HG03039 (cell line): ENCODE results near the gene ALDH2.
"Not testable (repeated sequence)": the region's sequence is repeated elsewhere in the genome, so short reads cannot be mapped to it uniquely, and the experiment has no call there.

ENCODE experiments used
- ATAC-seq: cut with Tn5 transposase; IDR thresholded peaks from one replicate; pipeline ENCODE4 v1.9.1; 2021; ENCODE audit warnings: mild to moderate bottlenecking, moderate library complexity; ENCODE audit not compliant: unreplicated experiment

The ALDH2 gene

GRCh38 chr12:111766608-111767361 is at the start of gene ALDH2:
Gene ALDH2, plus strand, starts transcription at chr12:111766933. Its CDS starts 50 bp downstream, at chr12:111766983.
- no peak for ATAC-seq

GRCh38 chr12:111719316-111719715 is 47.4 kb upstream of the ALDH2 start:
- not testable (repeated sequence) for ATAC-seq

GRCh38 chr12:111720457-111720856 is 46.3 kb upstream of the ALDH2 start:
- no peak for ATAC-seq

- ATAC-seq, result not testable (repeated sequence)
Measured at GRCh38 chr12:111723646-111724360, 42.9 kb upstream of the ALDH2 start.

GRCh38 chr12:111728795-111729194 is 37.9 kb upstream of the ALDH2 start:
- ATAC-seq, result no peak

- no peak for ATAC-seq
Measured at GRCh38 chr12:111730420-111730819, 36.3 kb upstream of the ALDH2 start.

- ATAC-seq, result no peak
Measured at GRCh38 chr12:111732786-111733185, 33.9 kb upstream of the ALDH2 start.

GRCh38 chr12:111733340-111733915 is 33.3 kb upstream of the ALDH2 start:
- ATAC-seq, result no peak

- ATAC-seq, result not testable (repeated sequence)
Measured at GRCh38 chr12:111739524-111739923, 27.2 kb upstream of the ALDH2 start.

GRCh38 chr12:111741235-111741812 is 25.4 kb upstream of the ALDH2 start:
- ATAC-seq, result no peak

GRCh38 chr12:111745211-111745610 is 21.5 kb upstream of the ALDH2 start:
- ATAC-seq, result no peak

- no peak for ATAC-seq
Measured at GRCh38 chr12:111747333-111747732, 19.4 kb upstream of the ALDH2 start.

GRCh38 chr12:111748151-111748672 is 18.5 kb upstream of the ALDH2 start:
- no peak for ATAC-seq

GRCh38 chr12:111748867-111749266 is 17.9 kb upstream of the ALDH2 start:
- ATAC-seq, result no peak

- ATAC-seq, result no peak
Measured at GRCh38 chr12:111749391-111749790, 17.3 kb upstream of the ALDH2 start.

- ATAC-seq, result no peak
Measured at GRCh38 chr12:111753144-111753881, 13.4 kb upstream of the ALDH2 start.

- ATAC-seq, result no peak
Measured at GRCh38 chr12:111754671-111755070, 12.1 kb upstream of the ALDH2 start.

GRCh38 chr12:111756196-111756595 is 10.5 kb upstream of the ALDH2 start:
- ATAC-seq, result no peak

GRCh38 chr12:111756681-111757080 is 10.1 kb upstream of the ALDH2 start:
- ATAC-seq, result no peak

- ATAC-seq, result no peak
Measured at GRCh38 chr12:111757361-111758119, 9.2 kb upstream of the ALDH2 start.
